Smooth muscle cell (in vitro differentiated cells): Measurements from ENCODE around the gene FSTL4. TPM values are rescaled to one million over a fixed set of nuclear protein-coding genes. Genes with fewer than 3 reads are reported as not detected.

ENCODE experiments used
- DNase-seq: peaks from one replicate; lab custom pipeline; 2025; ENCODE audit not compliant: unreplicated experiment; lab: John Stamatoyannopoulos, UW
- H2AFZ ChIP-seq: fragments of 200-600 bp; sonication (generic); 2 replicates; pipeline ENCODE4 v1.6.0; 2016; ENCODE audit warnings: antibody characterized with exemption, low read depth, mild to moderate bottlenecking
- H3F3A ChIP-seq: fragments of 200-600 bp; sonication (generic); 2 replicates; pipeline ENCODE4 v1.6.0; 2017; ENCODE audit warnings: antibody characterized with exemption, low read depth
- H3K27ac ChIP-seq: fragments of 200-600 bp; sonication (generic); 2 replicates; pipeline ENCODE4 v1.5.1; 2016; ENCODE audit warnings: low read depth, mild to moderate bottlenecking
- H3K27me3 ChIP-seq: fragments of 200-600 bp; sonication (generic); 2 replicates; pipeline ENCODE4 v1.6.1; 2016; ENCODE audit warnings: low read depth, mild to moderate bottlenecking
- H3K36me3 ChIP-seq: fragments of 200-600 bp; sonication (generic); 2 replicates; pipeline ENCODE4 v1.5.1; 2016; ENCODE audit warnings: low read depth
- H3K4me1 ChIP-seq: fragments of 200-600 bp; sonication (generic); 2 replicates; pipeline ENCODE4 v1.5.1; 2016; ENCODE audit warnings: low read depth
- H3K4me2 ChIP-seq: fragments of 200-600 bp; sonication (generic); 2 replicates; pipeline ENCODE4 v1.6.0; 2016; ENCODE audit warnings: mild to moderate bottlenecking
- H3K4me3 ChIP-seq: fragments of 200-600 bp; sonication (generic); 2 replicates; pipeline ENCODE4 v1.5.1; 2016; ENCODE audit warnings: mild to moderate bottlenecking
- H3K79me2 ChIP-seq: fragments of 200-600 bp; sonication (generic); 2 replicates; pipeline ENCODE4 v1.6.0; 2016; ENCODE audit warnings: low read depth, mild to moderate bottlenecking
- H3K9ac ChIP-seq: fragments of 200-600 bp; sonication (generic); 2 replicates; pipeline ENCODE4 v1.6.0; 2016; ENCODE audit warnings: low read depth
- H3K9me3 ChIP-seq: fragments of 200-600 bp; sonication (generic); replicated peaks from 2 replicates; pipeline ENCODE4 v1.5.1; 2016; ENCODE audit warnings: low read depth
- H4K20me1 ChIP-seq: fragments of 200-600 bp; sonication (generic); 2 replicates; pipeline ENCODE4 v1.6.0; 2016; ENCODE audit warnings: low read depth
- WGBS: methylation state at CpG from one replicate; pipeline ENCODE4 v1.1.7; 2016; ENCODE audit warnings: low lambda C conversion rate; 5-methylcytosine and 5-hydroxymethylcytosine counted together
- polyA plus RNA-seq: library from polyadenylated mRNA; unstranded; fragments of >200 nt; fragmentation: Nextera tagmentation; extraction: Ambion mirVana; gene quantifications from 2 replicates; pipeline ENCODE4 v1.2.1, GENCODE V29; 2016
- total RNA-seq: library from RNA; depleted of rRNA; stranded (reverse); fragments of >200 nt; gene quantifications from 2 replicates; pipeline ENCODE4 v1.2.3, GENCODE V29; 2014
- TF ChIP-seq, protein P1 (sequence below): fragments of 200-600 bp; sonication (generic); IDR thresholded peaks from 2 replicates; pipeline ENCODE4 v1.5.1; 2017; ENCODE audit warnings: borderline replicate concordance, mild to moderate bottlenecking, antibody characterized with exemption; ENCODE audit not compliant: insufficient read depth, poor library complexity, severe bottlenecking

FSTL4 gene
- total and polyA plus RNA-seq, 2 experiments from 2014 or later = 0.49 TPM; not detected in 1

DNA sequence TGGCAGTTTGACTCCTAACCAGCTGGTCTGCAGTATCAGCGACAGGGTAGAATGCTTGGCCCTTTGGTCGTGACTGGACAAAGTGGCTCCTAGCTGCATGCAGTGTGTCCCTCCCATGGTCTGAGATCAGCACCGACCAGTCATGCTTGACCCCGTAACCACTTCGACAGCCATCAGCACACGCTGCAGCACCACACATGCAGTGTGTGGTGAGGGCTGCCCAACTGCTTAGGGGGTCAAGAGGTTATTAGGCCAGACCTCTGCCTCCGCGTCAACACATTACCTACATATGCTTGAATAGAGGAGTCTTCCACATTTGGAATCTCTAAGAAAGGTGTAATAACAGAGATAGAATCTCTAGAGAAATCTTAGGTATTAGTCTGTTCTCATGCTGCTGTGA lies 139.1 kb downstream of the FSTL4 start:
- no peak overlapping the region for H3K27ac ChIP-seq
- WGBS = 82% methylated on average over 8 of the region's 8 CpGs
- peaks cover 5% of the 10 kb centered on the region for H3K4me1 ChIP-seq
- no peak overlapping the region for H2AFZ ChIP-seq
- no peak overlapping the region for H3K9ac ChIP-seq
- no peak overlapping the region for H3K4me2 ChIP-seq
- no peaks in the 10 kb centered on the region for H3K36me3 ChIP-seq
- H3K27me3 ChIP-seq = peaks cover 7% of the 10 kb centered on the region
- H3F3A ChIP-seq = peaks cover 6% of the 10 kb centered on the region
- TF ChIP-seq, protein P1, sequence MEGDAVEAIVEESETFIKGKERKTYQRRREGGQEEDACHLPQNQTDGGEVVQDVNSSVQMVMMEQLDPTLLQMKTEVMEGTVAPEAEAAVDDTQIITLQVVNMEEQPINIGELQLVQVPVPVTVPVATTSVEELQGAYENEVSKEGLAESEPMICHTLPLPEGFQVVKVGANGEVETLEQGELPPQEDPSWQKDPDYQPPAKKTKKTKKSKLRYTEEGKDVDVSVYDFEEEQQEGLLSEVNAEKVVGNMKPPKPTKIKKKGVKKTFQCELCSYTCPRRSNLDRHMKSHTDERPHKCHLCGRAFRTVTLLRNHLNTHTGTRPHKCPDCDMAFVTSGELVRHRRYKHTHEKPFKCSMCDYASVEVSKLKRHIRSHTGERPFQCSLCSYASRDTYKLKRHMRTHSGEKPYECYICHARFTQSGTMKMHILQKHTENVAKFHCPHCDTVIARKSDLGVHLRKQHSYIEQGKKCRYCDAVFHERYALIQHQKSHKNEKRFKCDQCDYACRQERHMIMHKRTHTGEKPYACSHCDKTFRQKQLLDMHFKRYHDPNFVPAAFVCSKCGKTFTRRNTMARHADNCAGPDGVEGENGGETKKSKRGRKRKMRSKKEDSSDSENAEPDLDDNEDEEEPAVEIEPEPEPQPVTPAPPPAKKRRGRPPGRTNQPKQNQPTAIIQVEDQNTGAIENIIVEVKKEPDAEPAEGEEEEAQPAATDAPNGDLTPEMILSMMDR = no peak
- no peaks in the 10 kb centered on the region for H3K79me2 ChIP-seq
- no peak overlapping the region for H3K4me3 ChIP-seq
- H4K20me1 ChIP-seq = no peaks in the 10 kb centered on the region
- no peak for DNase-seq
- H3K9me3 ChIP-seq = no peaks in the 10 kb centered on the region

DNA sequence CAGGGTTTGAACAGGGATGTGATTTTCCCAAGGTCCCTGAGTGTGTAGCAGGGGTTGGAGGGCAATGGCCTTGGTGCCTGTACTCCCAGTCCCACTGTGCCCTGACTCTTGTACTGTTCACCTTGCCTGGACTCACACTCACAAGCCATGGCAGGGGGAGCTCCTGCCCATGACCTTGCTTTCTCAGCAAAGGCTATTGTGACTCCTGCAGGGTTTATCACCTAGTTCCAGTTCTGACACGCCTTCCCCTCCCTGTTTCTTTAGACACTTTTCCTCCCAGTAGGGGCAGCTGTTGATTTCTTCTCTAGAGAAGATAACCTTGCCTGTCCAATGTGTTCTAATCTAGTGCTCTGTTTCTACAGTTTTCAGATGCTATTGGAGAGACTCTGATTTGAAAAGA lies 139.5 kb downstream of the FSTL4 start:
- 96% methylated on average over 1 of the region's 1 CpG for WGBS
- DNase-seq = no peak
- H3K9me3 ChIP-seq = no peaks in the 10 kb centered on the region
- no peaks in the 10 kb centered on the region for H4K20me1 ChIP-seq
- peaks cover 6% of the 10 kb centered on the region for H3F3A ChIP-seq
- H3K4me2 ChIP-seq = no peak overlapping the region
- no peak overlapping the region for H2AFZ ChIP-seq
- no peak overlapping the region for H3K27ac ChIP-seq
- H3K9ac ChIP-seq = no peak overlapping the region
- H3K36me3 ChIP-seq = no peaks in the 10 kb centered on the region
- H3K27me3 ChIP-seq = peaks cover 7% of the 10 kb centered on the region
- no peaks in the 10 kb centered on the region for H3K79me2 ChIP-seq
- H3K4me3 ChIP-seq = no peak overlapping the region
- peaks cover 5% of the 10 kb centered on the region for H3K4me1 ChIP-seq
- TF ChIP-seq, protein P1 = no peak

DNA sequence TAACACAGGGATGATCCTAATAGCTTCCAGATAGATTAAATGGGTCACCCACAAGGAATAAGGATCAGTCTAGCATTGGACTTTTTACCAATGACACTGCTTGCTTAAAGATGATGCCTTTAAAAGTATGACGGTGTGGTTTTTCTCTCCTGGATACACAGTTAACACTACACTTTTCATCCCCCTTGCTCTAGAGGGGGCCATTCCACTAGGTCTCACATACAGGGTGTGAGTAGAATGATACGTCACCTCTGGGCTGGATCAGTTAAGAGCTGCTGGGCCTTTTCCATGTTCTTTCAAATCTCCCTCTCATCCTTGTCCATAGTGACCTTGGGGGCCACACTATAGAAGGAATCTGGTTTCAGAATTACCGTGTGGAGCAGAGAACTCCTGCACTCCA lies 140.6 kb downstream of the FSTL4 start:
- H3K79me2 ChIP-seq = no peaks in the 10 kb centered on the region
- H3K27me3 ChIP-seq = peaks cover 7% of the 10 kb centered on the region
- TF ChIP-seq, protein P1 = no peak
- H3K9ac ChIP-seq = no peak overlapping the region
- no peaks in the 10 kb centered on the region for H3K36me3 ChIP-seq
- WGBS = 89% methylated on average over 3 of the region's 3 CpGs
- no peaks in the 10 kb centered on the region for H4K20me1 ChIP-seq
- no peak overlapping the region for H3K27ac ChIP-seq
- H3F3A ChIP-seq = peaks cover 6% of the 10 kb centered on the region
- no peak overlapping the region for H2AFZ ChIP-seq
- peaks cover 5% of the 10 kb centered on the region for H3K4me1 ChIP-seq
- no peak overlapping the region for H3K4me2 ChIP-seq
- H3K4me3 ChIP-seq = no peak overlapping the region
- no peak for DNase-seq
- no peaks in the 10 kb centered on the region for H3K9me3 ChIP-seq

DNA sequence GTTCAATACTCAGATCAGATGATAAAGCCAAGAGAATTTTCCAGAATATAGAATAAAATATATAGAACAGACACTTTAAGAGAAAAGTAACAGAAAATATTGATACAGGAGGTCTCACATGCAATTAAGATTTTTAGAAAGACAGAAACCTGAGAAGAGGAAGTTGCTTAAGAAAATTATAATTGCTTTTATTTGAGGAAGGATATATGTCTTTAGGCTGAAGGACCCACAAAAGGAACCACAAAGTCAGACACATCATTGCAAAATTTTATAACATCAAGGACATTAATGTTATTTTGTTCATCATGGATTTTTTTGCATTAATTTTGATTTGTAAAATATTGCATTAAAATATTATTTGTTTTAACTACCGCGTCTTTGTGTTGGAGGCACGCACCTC lies 141.5 kb downstream of the FSTL4 start:
- Histone ChIP-seq H3K27me3 (peaks cover 7% of the 10 kb centered on the region), H4K20me1 (no peaks in the 10 kb centered on the region), H3K4me2 (no peak overlapping the region), H3K79me2 (no peaks in the 10 kb centered on the region), H3K4me1 (peaks cover 5% of the 10 kb centered on the region), H3K27ac (no peak overlapping the region), H3K9ac (no peak overlapping the region), H3K4me3 (no peak overlapping the region), H3F3A (peaks cover 6% of the 10 kb centered on the region), H3K9me3 (no peaks in the 10 kb centered on the region), H2AFZ (no peak overlapping the region), H3K36me3 (no peaks in the 10 kb centered on the region)
- TF ChIP-seq, protein P1 = no peak
- DNase-seq = no peak
- WGBS = 96% methylated on average over 3 of the region's 3 CpGs
